Activated CD4-positive, alpha-beta T cell treated with anti-CD3 and anti-CD28 coated beads, Interleukin-2, Interleukin-4, amounts not matched to agents 100 ng/mL and 50 ng/mL, durations not matched to agents 16 hours and 8 hours (primary cell): ENCODE data around the gene DENND2A.
"Not testable (repeated sequence)": the region's sequence is repeated elsewhere in the genome, so short reads cannot be mapped to it uniquely, and the experiment has no call there.

Source experiments
- DNase-seq: peaks from one replicate; pipeline ENCODE4 v3.0.0-alpha.2; 2020; ENCODE audit warnings: low spot score

The DENND2A gene

DNA sequence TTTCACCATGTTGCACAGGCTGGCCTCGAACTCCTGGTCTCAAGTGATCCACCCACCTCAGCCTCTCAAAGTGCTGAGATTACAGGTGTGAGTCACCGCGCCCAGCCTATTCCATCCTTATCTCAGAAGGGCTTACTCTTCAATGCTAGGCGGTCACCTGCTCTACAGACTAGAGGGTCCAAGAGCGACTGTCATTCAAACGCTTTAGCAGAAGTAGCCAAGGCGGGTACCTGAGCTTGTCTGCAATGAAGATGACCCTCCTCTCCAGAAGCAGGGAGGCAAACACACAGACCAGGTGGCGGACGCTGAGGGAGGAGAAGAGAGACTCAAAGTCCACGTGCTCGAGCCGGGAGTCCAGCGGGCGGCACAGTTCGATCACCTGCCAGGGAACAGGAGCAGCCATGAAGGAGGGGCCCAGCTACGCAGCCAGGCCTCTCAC lies 96.2 kb downstream of the DENND2A start:
- DNase-seq = no peak

DNA sequence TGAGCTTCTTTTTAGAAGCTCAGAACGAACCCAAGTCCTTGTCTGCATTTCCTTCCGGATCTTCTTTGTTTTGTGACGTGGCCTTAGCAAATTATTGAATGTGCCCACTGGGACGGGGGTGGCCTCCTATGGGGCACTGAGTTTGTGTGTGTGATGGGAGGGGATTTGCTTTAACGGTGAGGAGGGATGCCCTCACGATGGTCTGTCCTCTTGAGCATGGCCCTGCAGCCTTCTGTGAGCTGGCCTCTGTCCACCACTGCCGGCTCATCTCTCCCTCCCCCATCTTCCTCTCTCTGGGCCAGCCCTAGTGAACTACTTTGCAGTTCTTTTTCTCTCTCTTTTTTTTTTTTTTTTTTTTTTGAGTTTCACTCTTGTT lies 98.4 kb downstream of the DENND2A start:
- no peak for DNase-seq

DNA sequence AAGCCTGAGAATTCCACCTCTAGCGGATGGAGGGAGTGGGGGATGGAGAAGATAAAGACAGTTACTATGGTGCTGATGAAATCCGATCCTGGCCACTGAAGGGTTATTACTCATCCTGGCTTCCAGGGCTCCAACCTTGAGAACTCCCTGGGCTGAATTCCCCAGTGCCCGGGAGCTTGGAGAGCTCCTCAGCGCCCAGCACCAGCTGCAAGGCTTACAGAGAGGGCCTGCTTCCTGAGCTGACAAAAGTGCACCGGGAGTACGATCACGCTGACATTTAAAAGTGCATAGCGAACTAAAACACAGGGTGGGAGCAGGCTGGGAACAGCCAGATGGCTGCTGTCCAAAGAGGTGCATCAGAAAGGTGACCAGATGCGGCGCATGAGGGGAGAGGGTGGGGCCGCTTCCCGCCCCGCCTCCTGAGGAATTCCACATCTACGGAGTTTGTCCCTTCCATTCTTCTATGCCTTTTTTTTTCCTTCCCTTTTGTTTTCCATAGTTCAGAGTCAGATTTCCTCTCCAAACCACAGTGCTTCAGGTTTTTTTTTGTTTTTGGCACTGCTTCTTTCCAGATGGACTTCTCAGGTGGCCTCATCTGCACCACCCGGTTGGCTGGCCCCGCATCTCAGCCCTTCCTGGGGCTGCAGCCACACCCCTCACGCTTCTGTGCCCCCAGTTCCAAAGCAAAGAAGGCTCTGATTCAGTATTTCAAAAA lies 98.9 kb downstream of the DENND2A start:
- DNase-seq = no peak

DNA sequence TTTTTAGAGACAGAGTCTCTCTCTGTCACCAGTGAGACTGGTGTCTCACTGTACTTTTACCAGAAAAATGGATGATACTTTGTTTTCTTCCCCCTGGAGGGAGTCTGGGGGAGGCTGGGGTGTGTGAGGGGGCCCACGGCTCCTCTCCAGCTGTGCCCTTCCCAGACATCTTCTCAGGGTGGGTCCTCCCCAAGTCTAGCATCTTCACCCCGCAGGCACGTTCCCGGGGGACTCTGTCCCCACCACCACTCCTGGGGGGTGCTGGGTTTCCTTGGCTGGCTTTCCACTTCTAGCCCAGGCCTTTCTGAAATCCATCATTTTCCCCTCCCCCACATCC lies 99.5 kb downstream of the DENND2A start:
- no peak for DNase-seq

DNA sequence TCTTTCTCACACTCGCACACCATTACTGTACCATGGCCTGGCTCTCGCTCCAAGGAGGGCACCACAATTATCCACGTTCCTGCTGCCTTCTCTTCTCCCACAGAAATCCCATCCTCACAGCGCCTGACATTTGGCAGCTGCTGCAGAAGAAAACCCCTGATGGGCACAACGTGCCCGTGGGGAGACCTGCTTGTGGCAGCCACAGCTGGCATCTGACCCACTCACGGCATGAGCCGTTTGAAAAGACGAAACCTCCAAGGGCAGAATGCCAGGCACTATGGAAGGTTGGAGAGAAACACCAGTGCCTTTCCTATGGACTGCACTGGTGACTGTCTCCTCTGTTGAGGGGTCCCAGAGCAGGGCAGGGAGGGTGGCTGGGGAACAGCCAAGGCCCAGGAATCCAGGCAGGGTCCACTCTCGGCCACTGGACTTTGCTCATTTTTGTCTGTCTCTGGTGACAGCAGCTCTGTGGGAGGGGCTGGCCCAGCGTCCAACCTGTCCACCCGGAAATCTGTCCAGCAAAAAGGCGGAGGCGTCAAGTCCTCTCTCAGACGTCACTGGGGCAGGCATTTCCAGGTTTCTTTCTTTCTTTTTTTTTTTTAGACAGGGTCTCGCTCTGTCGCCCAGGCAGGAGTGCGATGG lies 100.4 kb downstream of the DENND2A start:
- no peak for DNase-seq

DNA sequence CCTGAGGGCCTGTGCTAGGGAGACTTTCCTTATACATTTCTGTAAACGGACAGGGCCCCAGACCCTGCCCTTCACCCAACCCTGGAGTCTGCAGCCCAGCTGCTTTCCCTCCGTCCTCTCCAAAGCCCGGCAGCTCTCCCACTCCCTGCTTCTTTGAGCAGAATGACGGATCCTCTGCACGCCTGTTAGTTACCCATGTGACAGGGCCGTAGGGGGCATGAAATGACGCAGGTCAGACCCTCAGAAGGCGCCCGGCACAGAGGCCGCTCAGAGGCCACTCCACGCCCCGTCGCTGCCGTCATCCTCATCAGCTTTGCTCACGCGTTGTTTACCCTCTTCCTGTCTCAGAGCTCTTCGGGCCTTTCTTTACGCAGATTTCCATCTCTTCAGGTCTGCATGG lies 101.2 kb downstream of the DENND2A start:
- DNase-seq = no peak

DNA sequence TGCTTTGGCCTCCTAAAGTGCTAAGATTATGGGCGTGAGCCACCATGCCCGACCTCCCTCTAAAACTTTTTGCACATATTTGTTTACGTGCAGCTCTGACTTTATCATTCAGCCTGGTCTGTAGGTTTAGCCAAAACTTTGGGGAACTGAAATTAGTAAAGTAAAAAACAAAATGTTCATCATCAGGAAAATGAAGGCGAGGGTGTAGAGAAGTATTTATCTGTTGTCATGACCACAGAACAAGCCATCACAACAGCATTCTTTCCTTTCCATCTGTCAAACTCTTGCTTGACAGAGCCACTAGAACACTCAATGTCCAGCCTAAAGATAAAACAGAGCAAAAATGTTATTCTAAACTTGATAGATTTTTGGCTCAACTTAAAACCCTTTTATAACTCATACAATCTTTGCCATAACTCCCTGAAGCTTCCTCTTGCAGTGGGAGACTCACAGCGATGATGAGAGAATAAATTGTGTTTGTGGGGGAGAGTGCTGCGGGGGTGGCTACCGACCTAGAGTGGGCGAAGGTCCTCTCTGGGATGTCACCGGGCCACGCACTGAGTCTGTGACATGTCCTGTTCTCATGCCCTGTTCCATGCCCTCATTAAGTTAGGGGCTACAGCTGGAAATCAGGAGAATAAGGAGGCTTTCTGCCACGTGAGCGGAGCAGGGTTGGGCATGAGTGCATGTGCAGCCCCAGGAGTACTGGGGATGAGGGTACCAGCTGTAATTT lies 102.7 kb downstream of the DENND2A start:
- DNase-seq = no peak

DNA sequence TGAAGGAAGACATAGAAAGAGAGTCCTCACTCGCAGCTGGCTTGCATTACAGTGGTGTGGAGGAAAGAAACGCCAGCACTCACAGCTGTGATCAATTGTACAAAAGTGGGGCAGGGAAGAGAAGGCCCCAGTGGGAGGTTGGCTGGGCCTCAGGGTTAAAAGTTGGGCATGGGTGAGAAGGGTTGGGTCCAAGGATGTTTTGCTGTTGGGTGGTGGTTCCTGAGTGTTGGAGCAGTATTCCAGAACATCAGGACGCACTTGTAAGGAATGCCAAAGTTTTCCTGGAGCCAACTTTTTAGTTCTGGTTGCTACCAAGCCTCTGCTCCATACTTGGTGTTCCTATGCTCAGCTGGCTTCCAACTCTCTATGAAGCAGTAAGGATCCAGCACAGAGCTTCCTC lies 105.9 kb downstream of the DENND2A start:
- no peak for DNase-seq

DNA sequence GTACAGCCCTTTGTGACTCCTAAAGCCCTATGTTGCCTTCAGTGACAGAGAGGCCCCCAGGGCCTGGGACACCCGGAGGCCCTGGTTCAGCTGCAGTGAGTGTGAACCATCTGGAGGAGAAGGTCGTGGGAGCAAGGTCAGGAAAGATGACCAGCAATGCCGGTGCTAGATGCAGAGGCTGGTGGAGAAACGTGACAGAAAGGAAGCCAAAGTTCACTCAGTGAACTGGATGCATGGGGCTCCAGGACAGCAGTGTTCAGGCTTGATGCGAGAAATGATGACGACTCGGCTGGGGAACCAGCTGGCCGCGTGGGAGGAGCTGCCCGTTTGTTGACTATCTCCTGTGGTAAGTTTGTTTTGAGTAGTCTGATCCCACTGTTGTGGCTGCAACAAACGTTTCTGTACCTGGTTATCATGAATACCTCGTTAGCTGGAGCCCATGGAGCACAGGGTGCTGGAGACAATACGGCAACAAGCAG lies 107.2 kb downstream of the DENND2A start:
- no peak for DNase-seq

DNA sequence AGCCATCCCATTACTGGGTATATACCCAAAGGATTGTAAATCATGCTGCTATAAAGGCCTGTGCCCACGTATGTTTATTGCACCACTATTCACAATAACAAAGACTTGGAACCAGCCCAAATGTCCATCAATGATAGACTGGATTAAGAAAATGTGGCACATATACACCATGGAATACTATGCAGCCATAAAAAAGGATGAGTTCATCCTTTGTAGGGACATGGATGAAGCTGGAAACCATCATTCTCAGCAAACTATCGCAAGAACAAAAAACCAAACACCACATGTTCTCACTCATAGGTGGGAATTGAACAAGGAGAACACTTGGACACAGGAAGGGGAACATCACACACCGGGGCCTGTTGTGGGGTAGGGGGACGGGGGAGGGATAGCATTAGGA lies 111.2 kb downstream of the DENND2A start:
- not testable (repeated sequence) for DNase-seq

DNA sequence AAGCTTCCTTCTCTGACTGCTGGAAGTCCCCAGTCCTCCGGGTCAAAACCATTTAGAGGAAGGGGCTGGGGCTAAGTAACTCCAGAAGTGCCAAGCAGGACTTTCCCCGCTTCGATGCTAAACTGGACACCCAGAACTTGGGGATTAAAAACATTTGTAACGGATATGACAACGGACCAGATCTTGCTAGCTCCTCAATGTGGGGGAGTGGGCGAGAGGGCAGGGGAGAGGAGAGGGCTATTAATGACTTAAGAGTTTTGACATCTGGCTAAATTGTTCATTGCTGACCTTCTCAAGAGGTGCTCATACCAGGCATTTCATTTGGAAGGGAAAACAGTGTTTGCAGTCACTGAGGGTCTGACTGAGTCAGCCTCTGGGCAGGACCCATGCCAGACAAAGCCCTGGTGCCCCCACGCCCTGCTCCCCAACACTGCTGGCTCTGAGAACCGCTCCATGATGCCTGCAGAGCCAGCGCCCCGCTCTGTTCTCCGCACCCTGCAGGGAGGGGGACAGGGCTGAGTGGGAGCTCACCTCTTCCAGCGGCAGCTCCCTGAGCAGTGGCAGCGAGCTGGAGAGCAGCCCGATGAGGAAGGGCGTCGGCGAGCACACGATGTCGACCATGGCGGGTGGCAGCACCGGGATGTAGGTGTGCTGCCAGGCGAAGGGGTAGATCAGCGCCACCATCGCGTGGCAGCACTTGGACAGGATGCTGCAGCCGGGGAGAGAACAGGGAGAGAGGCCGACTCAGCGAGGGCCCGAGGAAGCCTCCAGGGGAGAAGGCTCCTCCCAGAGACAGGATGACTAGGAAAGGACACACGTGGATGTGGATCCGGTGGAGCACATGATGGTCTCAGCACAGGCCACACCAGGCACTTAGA lies 113.6 kb downstream of the DENND2A start:
- no peak for DNase-seq

DNA sequence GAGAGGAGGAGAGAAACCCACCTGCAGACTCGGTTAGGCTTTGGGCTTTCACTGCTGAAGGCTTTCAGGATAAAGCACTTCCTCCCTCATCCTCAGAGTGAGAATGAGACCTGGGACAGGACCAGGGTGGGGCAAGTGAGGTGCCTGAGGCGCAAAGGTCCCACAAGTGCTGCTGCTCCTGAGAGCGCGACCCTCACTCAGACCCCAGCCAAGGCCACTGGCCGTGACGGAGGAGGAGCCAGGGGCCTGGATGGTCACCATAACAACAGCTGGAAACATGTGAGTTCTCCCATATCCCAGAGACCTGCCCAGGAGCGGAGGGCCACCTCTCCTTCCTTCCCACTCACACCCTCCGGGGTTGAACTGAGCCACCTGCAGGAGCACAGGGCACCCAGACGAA lies 114.4 kb downstream of the DENND2A start:
- DNase-seq = no peak

DNA sequence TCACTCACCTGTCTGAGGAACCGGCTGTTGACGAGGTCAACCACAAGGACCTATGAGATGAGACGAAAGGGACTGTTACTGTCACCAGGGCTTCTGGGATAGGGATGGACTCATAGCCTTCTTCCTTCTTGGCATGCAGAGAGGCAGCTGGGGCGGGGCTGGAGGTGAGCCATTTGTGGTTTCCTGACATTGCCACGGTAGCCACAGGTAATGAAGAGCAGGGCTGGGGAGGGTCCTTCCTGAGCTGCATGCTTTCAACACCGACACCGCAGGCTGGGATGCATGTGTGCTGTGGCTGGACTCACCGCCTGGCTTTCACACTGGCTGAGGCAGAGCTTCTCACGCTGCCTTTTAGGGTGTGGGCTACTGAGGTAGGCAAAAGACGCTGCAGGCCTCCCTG lies 114.9 kb downstream of the DENND2A start:
- no peak for DNase-seq

DNA sequence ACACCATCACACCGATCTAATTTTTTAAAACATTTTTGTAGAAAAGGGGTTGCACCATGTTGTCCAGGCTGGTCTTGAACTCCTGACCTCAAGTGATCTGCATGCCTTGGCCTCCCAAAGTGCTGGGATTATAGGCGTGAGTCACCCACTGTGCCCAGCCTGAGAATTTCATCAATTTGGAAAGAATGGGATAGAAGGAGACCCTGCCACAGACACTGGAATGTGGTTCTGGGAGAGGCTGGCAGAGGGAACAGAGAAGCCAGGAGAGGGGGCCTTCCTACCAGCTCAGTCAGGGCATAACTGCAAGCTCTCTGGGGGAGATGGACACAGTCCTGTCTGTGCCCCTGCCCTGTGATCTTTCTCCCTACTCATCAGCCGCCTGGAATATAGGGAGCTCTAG lies 119.2 kb downstream of the DENND2A start:
- no peak for DNase-seq

DNA sequence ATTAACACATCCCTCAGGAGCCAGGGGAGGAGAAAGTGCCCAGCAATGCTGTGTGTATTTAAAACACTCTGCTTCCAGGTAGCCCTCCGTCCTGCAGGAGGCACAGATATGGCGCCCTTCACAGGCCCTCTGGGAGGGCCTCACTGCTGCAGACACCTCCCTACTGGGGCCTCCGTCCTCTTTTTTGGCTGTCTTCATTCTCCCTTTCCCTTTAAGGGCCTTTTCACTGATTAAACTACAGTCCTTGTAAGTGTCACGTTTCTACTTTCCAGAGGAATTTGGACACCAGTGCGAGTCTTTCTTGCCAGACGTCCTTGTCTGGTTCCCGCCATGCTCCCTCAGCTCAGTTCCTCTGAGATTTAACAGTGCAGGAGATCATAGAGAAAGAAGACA lies 121.6 kb downstream of the DENND2A start:
- DNase-seq = no peak

DNA sequence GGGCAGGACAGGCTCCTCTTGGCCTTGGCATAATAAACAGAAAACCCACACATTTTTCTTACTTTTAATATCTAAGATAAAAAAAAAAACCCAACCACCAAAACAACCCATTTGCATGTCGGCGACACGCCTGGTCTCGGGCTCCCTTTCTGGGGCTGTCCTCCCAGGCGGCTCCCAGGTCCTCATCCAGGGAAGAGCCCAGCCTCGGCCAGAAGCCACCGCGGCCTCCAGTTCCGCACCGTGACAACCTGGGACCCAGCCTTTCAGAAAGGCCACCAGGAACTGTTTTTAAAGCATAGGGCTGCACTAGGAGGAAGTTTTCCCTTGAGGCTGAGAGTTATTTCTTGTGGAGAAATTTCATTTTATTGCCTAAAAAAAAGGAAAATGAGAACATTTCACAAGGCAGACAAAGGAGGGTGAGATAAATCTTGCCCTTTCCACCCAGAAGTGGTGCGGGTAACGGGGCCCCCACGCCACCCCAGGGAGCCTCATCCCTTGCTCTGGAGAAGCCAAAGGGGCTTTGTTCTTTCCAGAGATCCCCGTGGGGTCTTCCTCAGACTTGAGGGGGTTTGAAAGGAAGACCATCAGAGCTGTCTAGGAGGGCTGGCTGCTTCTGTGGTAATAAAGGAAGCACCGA lies 122.1 kb downstream of the DENND2A start:
- DNase-seq = no peak

DNA sequence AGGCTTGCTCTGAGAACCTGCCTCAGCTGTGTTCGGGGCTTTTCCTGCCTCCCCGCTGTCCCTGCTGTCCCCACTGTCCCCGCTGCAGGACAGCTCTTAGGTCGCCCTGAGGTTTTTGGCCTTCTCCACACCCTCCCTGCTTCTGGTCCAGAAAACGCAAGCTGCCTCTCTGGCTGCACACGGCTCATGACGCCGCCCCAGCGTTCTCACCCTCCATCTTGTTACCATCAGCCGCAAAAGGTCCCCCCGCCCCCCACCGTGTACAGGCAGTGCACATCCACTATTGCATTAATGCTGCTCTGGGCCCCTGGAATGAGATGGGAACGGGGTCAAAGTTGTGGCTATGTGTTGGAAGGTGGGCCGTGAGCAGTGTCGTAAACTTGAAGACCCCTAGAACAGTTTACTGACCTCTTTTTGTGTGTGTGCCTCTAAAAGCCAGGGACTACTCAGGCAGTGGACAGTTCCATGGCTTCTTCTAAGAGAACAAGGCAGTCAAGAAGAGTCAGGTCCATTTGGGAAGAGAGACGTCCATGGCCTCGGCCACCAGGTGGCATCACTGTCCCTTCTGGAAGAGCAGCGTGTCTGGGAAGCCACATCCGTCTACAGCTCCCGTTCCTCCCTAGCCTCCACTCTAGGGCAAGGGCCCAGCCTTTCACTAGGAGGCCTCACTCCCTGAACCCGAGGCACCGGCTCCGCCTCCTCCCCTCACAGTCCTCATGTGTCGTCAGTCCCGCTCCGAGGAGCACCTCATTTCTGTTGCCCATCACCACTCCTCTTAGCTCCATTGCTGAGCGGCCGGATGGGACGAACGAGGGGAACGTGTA lies 122.9 kb downstream of the DENND2A start:
- DNase-seq = peak; percentile 61

DNA sequence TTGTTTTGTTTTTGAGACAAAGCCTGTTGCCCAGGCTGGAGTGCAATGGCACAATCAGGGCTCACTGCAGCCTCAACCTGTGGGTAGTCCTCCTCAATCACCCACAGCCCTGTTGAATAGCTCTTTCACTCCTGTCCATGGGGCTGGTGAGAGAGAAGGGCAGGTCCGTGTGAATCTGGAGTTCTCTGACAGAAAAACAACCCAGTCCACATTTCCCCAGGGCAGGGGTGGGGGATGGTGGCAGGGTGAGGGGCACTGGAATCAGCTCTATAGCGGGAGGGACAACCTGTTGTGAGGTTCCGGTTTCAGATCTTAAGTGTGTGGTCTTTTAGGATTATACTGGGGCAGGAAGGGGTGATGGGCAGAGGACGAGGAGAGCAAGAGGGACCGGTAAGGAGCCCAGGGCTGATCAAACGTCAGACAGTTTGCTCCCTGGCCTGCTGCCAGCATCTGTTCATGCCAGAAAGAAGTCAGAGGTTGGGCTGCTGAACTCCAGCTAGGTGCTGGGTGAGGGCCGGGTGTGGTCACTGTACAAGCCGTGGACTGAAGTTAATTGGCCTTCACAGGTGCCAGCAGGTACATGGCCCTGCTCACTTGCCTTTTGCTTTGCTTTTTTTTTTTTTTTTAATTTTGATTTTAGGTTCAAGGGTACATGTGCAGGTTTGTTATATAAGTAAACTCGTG lies 128.2 kb downstream of the DENND2A start:
- no peak for DNase-seq

DNA sequence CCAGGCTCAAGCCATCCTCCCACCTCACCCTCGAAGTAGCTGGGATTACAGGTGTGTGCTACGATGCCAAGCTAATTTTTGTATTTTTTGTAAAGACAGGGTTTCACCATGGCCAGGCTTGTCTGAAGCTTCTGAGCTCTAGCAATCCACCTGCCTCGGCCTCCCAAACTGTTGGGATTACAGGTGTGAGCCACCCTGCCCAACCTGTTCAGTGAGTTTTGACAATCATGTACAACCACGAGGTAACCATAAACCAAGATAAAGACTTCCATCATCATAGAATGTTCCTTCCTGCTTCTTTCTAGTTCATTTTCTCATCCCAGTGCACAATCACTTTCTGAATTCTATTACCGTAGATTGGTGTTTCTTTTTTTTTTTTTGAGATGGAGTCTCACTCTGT lies 130.8 kb downstream of the DENND2A start:
- DNase-seq = no peak

DNA sequence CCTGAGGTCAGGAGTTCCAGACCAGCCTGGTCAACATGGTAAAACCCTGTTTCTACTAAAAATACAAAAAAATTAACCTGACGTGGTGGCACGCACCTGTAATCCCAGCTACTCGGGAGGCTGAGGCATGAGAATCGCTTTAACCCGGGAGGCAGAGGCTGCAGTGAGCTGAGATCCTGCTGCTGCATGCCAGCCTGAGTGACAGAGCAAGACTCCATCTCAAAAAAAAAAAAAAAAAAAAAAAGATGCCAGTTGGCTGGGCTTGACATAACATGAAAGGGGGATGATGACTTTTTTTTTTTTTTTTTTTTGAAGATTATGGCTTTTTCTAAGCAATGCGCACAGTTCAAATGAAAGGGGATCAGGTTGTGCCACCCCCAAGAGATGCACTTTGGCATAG lies 133.1 kb downstream of the DENND2A start:
- DNase-seq = not testable (repeated sequence)
